K562 (cell line): ENCODE measurements around the gene CARD11.

Source experiments
- CTCF ChIP-seq, 3 experiments: IDR thresholded peaks in 2 of 3; conservative IDR thresholded peaks in 1 of 3; 2 replicates each; pipeline ENCODE4 v1.5.1; 2011 to 2012; ENCODE audit warnings: low read length in 3 of 3, mild to moderate bottlenecking in 3 of 3, control low read depth in 2 of 3, improper control_type of control experiment in 1 of 3, inconsistent platforms in 1 of 3, low read depth in 1 of 3, mixed read lengths in 1 of 3, moderate library complexity in 1 of 3; ENCODE audit not compliant: insufficient read depth in 2 of 3
- E2F5 ChIP-seq: sonication (generic); formaldehyde crosslinking; IDR thresholded peaks from 2 replicates; pipeline ENCODE4 v1.8.0; 2022; ENCODE audit warnings: mild to moderate bottlenecking, missing genetic modification reagents
- ELF1 ChIP-seq: fragments of 200-800 bp; sonication (Bioruptor generic); IDR thresholded peaks from 2 replicates; pipeline ENCODE4 v1.6.1; 2016; ENCODE audit warnings: missing genetic modification characterization, missing compliant biosample characterization
- ELK1 ChIP-seq: sonication (generic); formaldehyde crosslinking; IDR thresholded peaks from 2 replicates; pipeline ENCODE4 v1.8.1; 2022; ENCODE audit warnings: missing genetic modification reagents
- EZH2 ChIP-seq: IDR thresholded peaks from 2 replicates; pipeline ENCODE4 v1.6.1; 2012; ENCODE audit warnings: low read depth, mild to moderate bottlenecking, inconsistent platforms, low read length, borderline replicate concordance
- JUND ChIP-seq, 2 experiments: IDR thresholded peaks; 2 replicates in 1 of 2; 3 replicates in 1 of 2; pipeline ENCODE4 v1.6.1; 2011; ENCODE audit warnings: borderline replicate concordance in 2 of 2, low read depth in 2 of 2, low read length in 2 of 2, improper control_type of control experiment in 1 of 2, missing biosample characterization in 1 of 2, missing genetic modification characterization in 1 of 2, missing genetic modification reagents in 1 of 2
- MAX ChIP-seq: sonication (generic); formaldehyde crosslinking; IDR thresholded peaks from 2 replicates; pipeline ENCODE4 v1.9.0; 2022; ENCODE audit warnings: mild to moderate bottlenecking, missing genetic modification reagents
- PHF8 ChIP-seq: fragments of 200-600 bp; sonication (generic); IDR thresholded peaks from 2 replicates; pipeline ENCODE4 v1.6.1; 2012; ENCODE audit warnings: mixed run types, mild to moderate bottlenecking, inconsistent platforms, low read length, moderate library complexity, borderline replicate concordance
- ZC3H4 ChIP-seq: sonication (generic); formaldehyde crosslinking; IDR thresholded peaks from 2 replicates; pipeline ENCODE4 v1.9.0; 2021; ENCODE audit warnings: missing genetic modification reagents, borderline replicate concordance
- ZFP91 ChIP-seq: sonication (generic); formaldehyde crosslinking; IDR thresholded peaks from 2 replicates; pipeline ENCODE4 v1.8.0; 2022; ENCODE audit warnings: mild to moderate bottlenecking, missing genetic modification reagents
- ZNF224 ChIP-seq: sonication (generic); formaldehyde crosslinking; IDR thresholded peaks from 2 replicates; pipeline ENCODE4 v1.8.0; 2022; ENCODE audit warnings: mild to moderate bottlenecking, missing genetic modification reagents

GRCh38 chr7:3043544-3044371, at the start of gene CARD11:
- TF ChIP-seq ZNF224 (CRISPR knock-in tag) (no peak), ZFP91 (CRISPR knock-in tag) (no peak), ELF1 (tag) (no peak), PHF8 (peak; percentile 32; the same call in 1 of the 2 replicates), EZH2 (no peak), CTCF (IDR thresholded peaks at IDR 0.05 in 2 of 3, conservative IDR thresholded peaks at IDR 0.05 in 1 of 3; ENCODE audit: insufficient read depth in 2 of 3, low read depth in 1 of 3, low read length in 3 of 3) (0 out of 6 replicates have a peak, but pooled peaks of 1 of the 3 experiments have one; percentile 4), MAX (no peak), ELK1 (CRISPR knock-in tag) (no peak), ZC3H4 (CRISPR knock-in tag) (no peak), JUND (IDR thresholded peaks at IDR 0.05; ENCODE audit: borderline replicate concordance, low read depth, low read length) (no peak), JUND (tag; IDR thresholded peaks at IDR 0.05; ENCODE audit: borderline replicate concordance, low read depth, low read length) (no peak), E2F5 (CRISPR knock-in tag) (no peak)
